ENCODE data around the gene LCE1F. TPM values are rescaled to one million over a fixed set of nuclear protein-coding genes. Genes with fewer than 3 reads are reported as not detected.

LCE1F gene
- polyA plus RNA-seq, 1 experiment, result not detected

DNA sequence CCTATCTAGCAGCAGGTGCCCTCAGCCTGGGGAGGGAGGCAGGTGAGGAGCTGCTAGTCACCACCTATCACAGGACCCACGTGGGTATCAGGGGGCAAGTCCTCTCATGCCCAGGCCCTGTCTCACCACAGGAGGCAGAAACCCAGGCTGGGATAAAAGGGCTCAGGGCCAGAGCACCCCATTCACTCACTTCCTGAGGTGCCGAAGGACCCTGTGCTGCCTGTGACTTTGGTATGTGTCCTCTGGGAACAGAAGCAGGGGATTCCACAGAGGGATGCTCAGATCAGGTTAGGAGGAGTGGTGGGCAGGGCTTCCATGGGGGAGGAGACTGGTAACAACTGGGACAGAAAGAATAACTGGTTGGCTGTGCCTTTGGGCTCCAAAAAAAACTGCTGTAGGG is 11.1 kb downstream of the LCE1F start, which contains the start of gene LCE1E:
LCE1E (plus strand) TSS at position 181 of the 400 bp plus-strand sequence. CDS start 1,043 bp downstream, outside the sequence.
- CTCF ChIA-PET, result no interaction called here
- Histone ChIP-seq H3K9me3 (ENCODE audit: control insufficient read depth, insufficient read depth, low read length) (peaks cover 4% of the 10 kb centered on the region; the same call in 1 of the 2 replicates), H3K27ac (ENCODE audit: low read depth, low read length) (no peak within 1 kb of the TSS), H3K27me3 (ENCODE audit: control insufficient read depth, insufficient read depth, low read length) (no peaks in the 10 kb centered on the region), H3K4me3 (ENCODE audit: low read depth, low read length) (no peak within 1 kb of the TSS)
- DNase-seq (ENCODE audit: low read depth, low spot score), result no peak
- POLR2A ChIA-PET, result no interaction called here
- TF ChIP-seq, protein P1, sequence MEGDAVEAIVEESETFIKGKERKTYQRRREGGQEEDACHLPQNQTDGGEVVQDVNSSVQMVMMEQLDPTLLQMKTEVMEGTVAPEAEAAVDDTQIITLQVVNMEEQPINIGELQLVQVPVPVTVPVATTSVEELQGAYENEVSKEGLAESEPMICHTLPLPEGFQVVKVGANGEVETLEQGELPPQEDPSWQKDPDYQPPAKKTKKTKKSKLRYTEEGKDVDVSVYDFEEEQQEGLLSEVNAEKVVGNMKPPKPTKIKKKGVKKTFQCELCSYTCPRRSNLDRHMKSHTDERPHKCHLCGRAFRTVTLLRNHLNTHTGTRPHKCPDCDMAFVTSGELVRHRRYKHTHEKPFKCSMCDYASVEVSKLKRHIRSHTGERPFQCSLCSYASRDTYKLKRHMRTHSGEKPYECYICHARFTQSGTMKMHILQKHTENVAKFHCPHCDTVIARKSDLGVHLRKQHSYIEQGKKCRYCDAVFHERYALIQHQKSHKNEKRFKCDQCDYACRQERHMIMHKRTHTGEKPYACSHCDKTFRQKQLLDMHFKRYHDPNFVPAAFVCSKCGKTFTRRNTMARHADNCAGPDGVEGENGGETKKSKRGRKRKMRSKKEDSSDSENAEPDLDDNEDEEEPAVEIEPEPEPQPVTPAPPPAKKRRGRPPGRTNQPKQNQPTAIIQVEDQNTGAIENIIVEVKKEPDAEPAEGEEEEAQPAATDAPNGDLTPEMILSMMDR (IDR thresholded peaks at IDR 0.05; ENCODE audit: low read depth, low read length), result no peak

DNA sequence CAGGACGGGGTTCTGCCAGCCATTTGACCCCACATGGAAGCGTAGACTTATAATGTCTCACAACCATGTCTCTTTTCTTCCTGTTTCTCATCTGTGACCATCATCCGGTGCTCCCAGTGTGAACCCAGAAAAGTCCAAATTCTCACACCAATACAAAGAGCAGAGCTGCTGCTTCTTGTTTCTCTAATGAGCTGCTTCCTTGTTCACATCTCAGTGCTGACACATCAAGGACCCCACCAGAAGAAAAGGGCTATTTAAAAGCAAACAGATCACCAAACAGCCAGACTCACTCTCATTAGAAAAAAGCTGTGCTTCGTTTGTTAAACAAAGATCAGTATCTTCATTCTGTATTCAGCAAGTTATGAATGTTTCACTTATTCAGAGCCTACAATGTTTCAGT is 20.7 kb downstream of the LCE1F start:
- TF ChIP-seq, protein P1 (IDR thresholded peaks at IDR 0.05; ENCODE audit: low read depth, low read length), result no peak
- Histone ChIP-seq H3K4me3 (ENCODE audit: low read depth, low read length) (no peak overlapping the region), H3K27me3 (ENCODE audit: control insufficient read depth, insufficient read depth, low read length) (no peaks in the 10 kb centered on the region), H3K9me3 (ENCODE audit: control insufficient read depth, insufficient read depth, low read length) (peaks cover 4% of the 10 kb centered on the region), H3K27ac (ENCODE audit: low read depth, low read length) (no peak overlapping the region)
- ChIA-PET CTCF (no interaction called here), POLR2A (no interaction called here)
- no peak for DNase-seq (ENCODE audit: low read depth, low spot score)

DNA sequence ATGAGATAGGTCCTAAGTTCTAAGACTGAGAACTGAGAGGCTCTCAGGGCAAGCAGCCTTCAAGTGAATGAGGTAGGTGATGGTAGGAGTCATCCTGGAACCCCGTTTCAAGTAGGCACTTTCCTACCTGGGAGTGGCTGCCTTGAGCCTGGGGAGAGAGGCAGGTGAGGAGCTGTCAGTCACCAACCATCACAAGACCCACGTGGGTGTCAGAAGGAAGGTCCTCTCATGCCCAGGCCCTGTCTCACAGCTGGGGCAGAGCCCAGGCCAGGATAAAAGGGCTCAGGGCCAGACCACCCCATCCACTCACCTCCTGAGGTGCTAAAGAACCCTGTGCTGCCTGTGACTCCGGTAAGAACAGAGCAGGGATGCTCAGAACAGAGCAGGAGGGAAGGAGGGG is 21.5 kb downstream of the LCE1F start, which contains the start of gene LCE1D:
LCE1D (plus strand) TSS at position 301 of the 400 bp plus-strand sequence. CDS start 1,074 bp downstream, outside the sequence.
- POLR2A ChIA-PET, result no interaction called here
- TF ChIP-seq, protein P1 (IDR thresholded peaks at IDR 0.05; ENCODE audit: low read depth, low read length), result no peak
- Histone ChIP-seq H3K27ac (ENCODE audit: low read depth, low read length) (no peak within 1 kb of the TSS), H3K9me3 (ENCODE audit: control insufficient read depth, insufficient read depth, low read length) (peaks cover 4% of the 10 kb centered on the region), H3K4me3 (ENCODE audit: low read depth, low read length) (no peak within 1 kb of the TSS), H3K27me3 (ENCODE audit: control insufficient read depth, insufficient read depth, low read length) (no peaks in the 10 kb centered on the region)
- DNase-seq (ENCODE audit: low read depth, low spot score), result no peak
- CTCF ChIA-PET, result no interaction called here

DNA sequence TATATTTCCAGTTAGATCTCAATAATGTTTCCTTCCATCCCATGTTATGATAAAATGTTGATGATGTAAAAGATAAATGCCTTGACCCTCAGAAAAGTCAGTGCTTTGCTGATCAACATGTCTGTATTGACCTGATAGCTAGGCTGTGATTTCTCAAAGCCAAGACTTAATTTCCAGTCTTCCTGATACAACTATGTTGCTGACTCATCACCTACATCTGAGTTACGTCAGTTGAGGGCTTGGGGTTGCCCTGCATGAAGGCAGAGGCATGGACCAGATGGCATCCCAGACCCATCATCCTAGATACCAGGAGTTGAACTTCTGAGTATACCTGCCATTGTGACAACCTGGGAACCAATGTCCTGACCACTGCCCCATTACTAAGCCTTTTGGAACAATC is 26.4 kb downstream of the LCE1F start:
- H3K9me3 ChIP-seq (ENCODE audit: control insufficient read depth, insufficient read depth, low read length), result peaks cover 10% of the 10 kb centered on the region
- DNase-seq (ENCODE audit: low read depth, low spot score), result no peak
- H3K27me3 ChIP-seq (ENCODE audit: control insufficient read depth, insufficient read depth, low read length), result no peaks in the 10 kb centered on the region
- ChIA-PET CTCF (no interaction called here), POLR2A (no interaction called here)
- no peak overlapping the region for H3K4me3 ChIP-seq (ENCODE audit: low read depth, low read length)
- TF ChIP-seq, protein P1 (IDR thresholded peaks at IDR 0.05; ENCODE audit: low read depth, low read length), result no peak
- H3K27ac ChIP-seq (ENCODE audit: low read depth, low read length), result no peak overlapping the region

DNA sequence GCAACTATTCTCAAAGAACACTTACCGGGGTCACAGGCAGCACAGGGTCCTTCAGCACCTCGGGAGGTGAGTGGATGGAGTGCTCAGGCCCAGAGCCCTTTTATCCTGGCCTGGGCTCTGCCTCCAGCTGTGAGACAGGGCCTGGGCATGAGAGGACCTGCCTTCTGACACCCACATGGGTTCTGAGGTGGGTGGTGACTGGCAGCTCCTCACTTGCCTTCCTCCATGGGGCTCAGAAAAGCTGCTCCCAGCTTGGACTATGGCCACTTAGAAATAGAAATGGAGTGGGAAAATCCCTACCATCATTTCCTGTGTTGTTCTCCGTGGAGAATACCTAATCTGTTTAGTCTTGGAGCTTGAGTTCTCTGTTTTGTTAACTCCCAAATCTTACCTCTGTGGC is 31.6 kb downstream of the LCE1F start, which contains the start of gene LCE1C:
LCE1C (minus strand) TSS at position 76 of the 400 bp plus-strand sequence. CDS start 1,173 bp downstream, outside the sequence.
- POLR2A ChIA-PET, result no interaction called here
- H3K27ac ChIP-seq (ENCODE audit: low read depth, low read length), result no peak within 1 kb of the TSS
- H3K4me3 ChIP-seq (ENCODE audit: low read depth, low read length), result no peak within 1 kb of the TSS
- CTCF ChIA-PET, result no interaction called here
- no peaks in the 10 kb centered on the region for H3K27me3 ChIP-seq (ENCODE audit: control insufficient read depth, insufficient read depth, low read length)
- no peak for DNase-seq (ENCODE audit: low read depth, low spot score)
- TF ChIP-seq, protein P1 (IDR thresholded peaks at IDR 0.05; ENCODE audit: low read depth, low read length), result no peak
- H3K9me3 ChIP-seq (ENCODE audit: control insufficient read depth, insufficient read depth, low read length), result peaks cover 6% of the 10 kb centered on the region

All from AG04450 (cell line).